ENCODE data around the gene SPIB.
A peak's percentile ranks its signal among the peaks of the same experiment; 100 is the strongest.

The SPIB gene

DNA sequence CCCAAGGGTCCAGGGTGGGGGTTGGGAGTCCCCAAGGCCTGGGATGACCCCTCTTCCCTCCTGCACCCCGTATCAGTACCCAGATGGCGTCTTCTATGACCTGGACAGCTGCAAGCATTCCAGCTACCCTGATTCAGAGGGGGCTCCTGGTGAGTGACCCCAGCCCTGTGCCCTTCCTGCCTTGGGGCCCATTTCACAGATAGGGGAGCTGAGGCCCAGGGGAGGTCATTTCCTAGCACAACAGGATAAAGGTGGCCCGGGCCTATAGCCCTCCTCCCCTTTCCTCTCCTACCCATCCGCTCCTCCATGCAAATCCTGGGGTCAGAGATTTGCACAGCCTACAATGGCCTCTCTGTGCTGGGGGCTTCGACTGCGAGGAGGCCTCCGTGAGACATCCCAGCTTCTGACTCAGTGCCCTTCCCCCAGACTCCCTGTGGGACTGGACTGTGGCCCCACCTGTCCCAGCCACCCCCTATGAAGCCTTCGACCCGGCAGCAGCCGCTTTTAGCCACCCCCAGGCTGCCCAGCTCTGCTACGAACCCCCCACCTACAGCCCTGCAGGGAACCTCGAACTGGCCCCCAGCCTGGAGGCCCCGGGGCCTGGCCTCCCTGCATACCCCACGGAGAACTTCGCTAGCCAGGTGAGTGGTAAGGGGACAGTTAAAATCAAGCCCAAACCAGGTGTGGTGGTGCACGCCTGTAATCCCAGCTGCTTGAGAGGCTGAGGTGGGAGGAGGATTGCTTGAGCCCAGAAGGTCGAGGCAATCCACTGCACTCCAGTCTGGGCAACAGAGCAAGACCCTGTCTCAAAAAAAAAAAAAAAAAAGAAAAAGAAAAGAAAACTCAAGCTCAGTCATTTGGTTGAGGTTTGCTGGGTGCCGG lies 3.9 kb downstream of the SPIB start:
- no peak overlapping the region for H3K4me3 ChIP-seq (ENCODE audit: low read depth, low read length)
- ChIA-PET CTCF (no interaction called here), POLR2A (no interaction called here)
- TF ChIP-seq, protein P1, sequence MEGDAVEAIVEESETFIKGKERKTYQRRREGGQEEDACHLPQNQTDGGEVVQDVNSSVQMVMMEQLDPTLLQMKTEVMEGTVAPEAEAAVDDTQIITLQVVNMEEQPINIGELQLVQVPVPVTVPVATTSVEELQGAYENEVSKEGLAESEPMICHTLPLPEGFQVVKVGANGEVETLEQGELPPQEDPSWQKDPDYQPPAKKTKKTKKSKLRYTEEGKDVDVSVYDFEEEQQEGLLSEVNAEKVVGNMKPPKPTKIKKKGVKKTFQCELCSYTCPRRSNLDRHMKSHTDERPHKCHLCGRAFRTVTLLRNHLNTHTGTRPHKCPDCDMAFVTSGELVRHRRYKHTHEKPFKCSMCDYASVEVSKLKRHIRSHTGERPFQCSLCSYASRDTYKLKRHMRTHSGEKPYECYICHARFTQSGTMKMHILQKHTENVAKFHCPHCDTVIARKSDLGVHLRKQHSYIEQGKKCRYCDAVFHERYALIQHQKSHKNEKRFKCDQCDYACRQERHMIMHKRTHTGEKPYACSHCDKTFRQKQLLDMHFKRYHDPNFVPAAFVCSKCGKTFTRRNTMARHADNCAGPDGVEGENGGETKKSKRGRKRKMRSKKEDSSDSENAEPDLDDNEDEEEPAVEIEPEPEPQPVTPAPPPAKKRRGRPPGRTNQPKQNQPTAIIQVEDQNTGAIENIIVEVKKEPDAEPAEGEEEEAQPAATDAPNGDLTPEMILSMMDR (IDR thresholded peaks at IDR 0.05; ENCODE audit: insufficient read depth, low read length, missing control alignments): no peak
- no peak for DNase-seq (ENCODE audit: low read depth, low spot score)

DNA sequence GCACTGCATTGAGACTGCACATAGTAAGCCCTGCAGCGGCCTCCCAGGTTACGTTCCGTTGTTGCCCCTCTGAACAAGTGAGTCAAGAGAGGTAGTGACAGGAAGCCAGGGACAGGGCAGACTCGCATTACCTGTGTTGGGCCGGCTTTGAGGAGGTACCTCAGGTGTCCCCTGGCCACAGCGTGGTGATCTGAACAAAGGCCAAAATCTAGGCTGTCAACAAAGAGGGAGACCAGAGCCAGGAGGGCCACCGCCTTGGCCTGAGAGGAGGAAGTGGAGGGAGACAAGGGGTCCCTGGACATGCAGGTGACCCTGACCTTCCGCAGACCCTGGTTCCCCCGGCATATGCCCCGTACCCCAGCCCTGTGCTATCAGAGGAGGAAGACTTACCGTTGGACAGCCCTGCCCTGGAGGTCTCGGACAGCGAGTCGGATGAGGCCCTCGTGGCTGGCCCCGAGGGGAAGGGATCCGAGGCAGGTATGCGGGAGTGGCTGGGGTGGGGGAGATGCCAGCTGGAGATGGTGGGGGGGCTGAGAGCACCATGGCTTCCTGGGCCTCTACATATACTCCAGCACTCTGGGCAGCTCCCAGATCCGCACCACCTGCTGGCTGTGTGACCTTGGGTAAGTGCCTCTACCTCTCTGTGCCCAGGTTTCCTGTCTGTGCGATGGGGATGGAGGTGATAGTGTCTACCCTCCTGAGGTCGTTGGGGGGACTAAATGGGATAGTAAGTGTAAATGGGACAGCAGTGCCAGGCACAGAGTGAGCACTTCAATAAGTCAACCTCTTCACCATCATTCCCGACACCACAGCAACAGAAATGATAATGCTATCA lies 4.8 kb downstream of the SPIB start:
- no peak for DNase-seq (ENCODE audit: low read depth, low spot score)
- TF ChIP-seq, protein P1 (IDR thresholded peaks at IDR 0.05; ENCODE audit: insufficient read depth, low read length, missing control alignments): no peak
- no peak overlapping the region for H3K4me3 ChIP-seq (ENCODE audit: low read depth, low read length)
- POLR2A ChIA-PET: no interaction called here
- CTCF ChIA-PET: interaction anchor here (1.8 kb wide), 1 partner anchor 8 kb away, joined by 9 read pairs; no protein-coding TSS in a partner anchor

DNA sequence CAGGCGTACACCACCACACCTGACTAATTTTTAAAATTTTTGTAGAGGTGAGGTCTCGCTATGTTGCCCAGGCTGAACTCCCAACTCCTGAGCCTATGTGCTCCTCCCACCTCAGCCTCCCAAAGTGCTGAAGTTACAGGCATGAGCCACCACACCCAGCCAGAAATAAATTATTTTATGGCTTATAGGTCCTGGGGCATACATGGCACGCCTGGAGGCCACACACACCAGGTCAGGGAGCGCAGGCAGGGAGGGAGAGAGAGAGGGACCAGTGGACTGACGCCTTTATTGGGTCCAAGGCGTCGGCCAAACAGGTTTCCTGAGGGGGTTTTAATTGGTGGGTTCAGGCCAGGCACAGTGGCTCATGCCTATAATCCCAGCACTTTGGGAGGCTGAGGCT lies 6.8 kb downstream of the SPIB start:
- no peak overlapping the region for H3K4me3 ChIP-seq (ENCODE audit: low read depth, low read length)
- POLR2A ChIA-PET: no interaction called here
- CTCF ChIA-PET: interaction anchor here (1.8 kb wide), 1 partner anchor 10 kb away, joined by 9 read pairs; no protein-coding TSS in a partner anchor
- no peak for DNase-seq (ENCODE audit: low read depth, low spot score)
- TF ChIP-seq, protein P1 (IDR thresholded peaks at IDR 0.05; ENCODE audit: insufficient read depth, low read length, missing control alignments): no peak

DNA sequence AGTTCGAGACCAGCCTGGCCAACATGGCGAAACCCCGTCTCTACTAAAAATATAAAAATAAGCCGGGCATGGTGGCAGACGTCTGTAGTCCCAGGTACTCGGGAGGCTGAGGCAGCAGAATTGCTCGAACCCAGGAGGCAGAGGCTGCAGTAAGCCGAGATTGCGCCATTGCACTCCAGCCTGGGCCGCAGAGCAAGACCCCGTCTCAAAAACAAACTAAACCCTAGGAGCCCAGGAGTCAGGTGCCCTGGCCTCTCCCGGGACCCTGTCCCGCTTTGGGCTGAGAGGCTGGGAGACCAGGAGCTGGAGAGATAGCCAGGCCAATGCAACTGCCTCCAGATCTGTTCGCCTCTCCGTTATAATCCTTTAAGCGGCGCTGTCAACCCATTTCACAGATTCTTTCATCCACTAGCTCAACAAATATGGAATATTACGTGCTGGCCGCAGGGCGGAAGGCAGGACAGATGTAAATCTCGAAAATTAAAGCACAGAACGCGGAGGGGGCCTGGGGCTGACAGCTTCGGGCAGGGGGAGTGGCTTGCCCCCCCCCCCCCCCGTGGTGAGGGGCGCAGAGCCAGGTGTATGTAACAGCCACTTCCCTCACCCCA lies 8.7 kb downstream of the SPIB start:
- ChIA-PET POLR2A (no interaction called here), CTCF (interaction anchor here (1.5 kb wide), 1 partner anchor 12 kb away, joined by 4 read pairs; no protein-coding TSS in a partner anchor)
- TF ChIP-seq, protein P1 (IDR thresholded peaks at IDR 0.05; ENCODE audit: insufficient read depth, low read length, missing control alignments): no peak
- H3K4me3 ChIP-seq (ENCODE audit: low read depth, low read length): no peak overlapping the region
- no peak for DNase-seq (ENCODE audit: low read depth, low spot score)

DNA sequence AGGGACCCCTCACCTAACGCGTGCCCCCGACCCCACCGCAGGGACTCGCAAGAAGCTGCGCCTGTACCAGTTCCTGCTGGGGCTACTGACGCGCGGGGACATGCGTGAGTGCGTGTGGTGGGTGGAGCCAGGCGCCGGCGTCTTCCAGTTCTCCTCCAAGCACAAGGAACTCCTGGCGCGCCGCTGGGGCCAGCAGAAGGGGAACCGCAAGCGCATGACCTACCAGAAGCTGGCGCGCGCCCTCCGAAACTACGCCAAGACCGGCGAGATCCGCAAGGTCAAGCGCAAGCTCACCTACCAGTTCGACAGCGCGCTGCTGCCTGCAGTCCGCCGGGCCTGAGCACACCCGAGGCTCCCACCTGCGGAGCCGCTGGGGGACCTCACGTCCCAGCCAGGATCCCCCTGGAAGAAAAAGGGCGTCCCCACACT lies 9.3 kb downstream of the SPIB start:
- TF ChIP-seq, protein P1 (IDR thresholded peaks at IDR 0.05; ENCODE audit: insufficient read depth, low read length, missing control alignments): no peak
- DNase-seq (ENCODE audit: low read depth, low spot score): peak; percentile 5
- peak overlapping the region; percentile 25 for H3K4me3 ChIP-seq (ENCODE audit: low read depth, low read length)
- CTCF ChIA-PET: interaction anchor here (0.8 to 1.5 kb wide), 2 partner anchors 13 to 15 kb away, joined by 3 to 4 read pairs; no protein-coding TSS in a partner anchor
- POLR2A ChIA-PET: no interaction called here

Measured in AG04449 (cell line).